Loucy (cell line): Measurements from ENCODE around the gene RAI1.

ENCODE experiments used
- H2AFZ ChIP-seq: fragments of 200-600 bp; sonication (generic); 2 replicates; pipeline ENCODE4 v1.6.0; 2016; ENCODE audit warnings: antibody characterized with exemption, mild to moderate bottlenecking, low read length, moderate library complexity
- H3F3A ChIP-seq: fragments of 200-600 bp; 2 replicates; pipeline ENCODE4 v1.6.0; 2016; ENCODE audit warnings: antibody characterized with exemption, low read depth, mild to moderate bottlenecking
- H3K27me3 ChIP-seq: fragments of 200-600 bp; sonication (generic); 2 replicates; pipeline ENCODE4 v1.6.1; 2014; ENCODE audit warnings: low read length, mild to moderate bottlenecking; ENCODE audit not compliant: insufficient read depth, poor library complexity, severe bottlenecking
- H3K36me3 ChIP-seq: fragments of 200-600 bp; sonication (generic); 2 replicates; pipeline ENCODE4 v1.6.1; 2016; ENCODE audit warnings: low read length; ENCODE audit not compliant: insufficient read depth
- H3K4me1 ChIP-seq: fragments of 200-600 bp; sonication (generic); 2 replicates; pipeline ENCODE4 v1.5.1; 2014; ENCODE audit warnings: low read length, mild to moderate bottlenecking; ENCODE audit not compliant: insufficient read depth, poor library complexity, severe bottlenecking
- H3K4me2 ChIP-seq: fragments of 200-600 bp; sonication (generic); 2 replicates; pipeline ENCODE4 v1.6.0; 2014; ENCODE audit warnings: antibody characterized with exemption, low read length, low read depth, mild to moderate bottlenecking; ENCODE audit not compliant: poor library complexity, severe bottlenecking
- H3K4me3 ChIP-seq: fragments of 200-600 bp; sonication (generic); 2 replicates; pipeline ENCODE4 v1.5.1; 2014; ENCODE audit warnings: low read length, mild to moderate bottlenecking, mixed read lengths; ENCODE audit not compliant: poor library complexity, severe bottlenecking
- H3K79me2 ChIP-seq: fragments of 200-600 bp; sonication (generic); 2 replicates; pipeline ENCODE4 v1.6.1; 2014; ENCODE audit warnings: low read length; ENCODE audit not compliant: insufficient read depth
- H3K9ac ChIP-seq: fragments of 200-600 bp; sonication (generic); 2 replicates; pipeline ENCODE4 v1.6.0; 2014; ENCODE audit warnings: mild to moderate bottlenecking, low read depth, low read length, moderate library complexity; ENCODE audit not compliant: poor library complexity, severe bottlenecking
- H3K9me2 ChIP-seq: fragments of 200-600 bp; sonication (generic); replicated peaks from 2 replicates; pipeline ENCODE4 v1.6.1; 2016; ENCODE audit warnings: low read depth, low read length, mixed read lengths
- H3K9me3 ChIP-seq: fragments of 200-600 bp; sonication (generic); 2 replicates; pipeline ENCODE4 v1.6.1; 2014; ENCODE audit warnings: mild to moderate bottlenecking, antibody characterized with exemption, low read length, low read depth; ENCODE audit not compliant: insufficient read depth
- H4K20me1 ChIP-seq: fragments of 200-600 bp; sonication (generic); 2 replicates; pipeline ENCODE4 v1.6.0; 2014; ENCODE audit warnings: antibody characterized with exemption, low read length, mild to moderate bottlenecking; ENCODE audit not compliant: insufficient read depth, poor library complexity, severe bottlenecking
- EZH2phosphoT487 ChIP-seq: fragments of 200-600 bp; IDR thresholded peaks from 2 replicates; pipeline ENCODE4 v1.6.1; 2018; ENCODE audit warnings: antibody characterized with exemption, mild to moderate bottlenecking, moderate library complexity, borderline replicate concordance
- TF ChIP-seq, protein P1 (sequence below): fragments of 200-600 bp; sonication (generic); conservative IDR thresholded peaks from 2 replicates; pipeline ENCODE4 v1.5.1; 2014; ENCODE audit warnings: mild to moderate bottlenecking, antibody characterized with exemption, low read length

The RAI1 gene

DNA sequence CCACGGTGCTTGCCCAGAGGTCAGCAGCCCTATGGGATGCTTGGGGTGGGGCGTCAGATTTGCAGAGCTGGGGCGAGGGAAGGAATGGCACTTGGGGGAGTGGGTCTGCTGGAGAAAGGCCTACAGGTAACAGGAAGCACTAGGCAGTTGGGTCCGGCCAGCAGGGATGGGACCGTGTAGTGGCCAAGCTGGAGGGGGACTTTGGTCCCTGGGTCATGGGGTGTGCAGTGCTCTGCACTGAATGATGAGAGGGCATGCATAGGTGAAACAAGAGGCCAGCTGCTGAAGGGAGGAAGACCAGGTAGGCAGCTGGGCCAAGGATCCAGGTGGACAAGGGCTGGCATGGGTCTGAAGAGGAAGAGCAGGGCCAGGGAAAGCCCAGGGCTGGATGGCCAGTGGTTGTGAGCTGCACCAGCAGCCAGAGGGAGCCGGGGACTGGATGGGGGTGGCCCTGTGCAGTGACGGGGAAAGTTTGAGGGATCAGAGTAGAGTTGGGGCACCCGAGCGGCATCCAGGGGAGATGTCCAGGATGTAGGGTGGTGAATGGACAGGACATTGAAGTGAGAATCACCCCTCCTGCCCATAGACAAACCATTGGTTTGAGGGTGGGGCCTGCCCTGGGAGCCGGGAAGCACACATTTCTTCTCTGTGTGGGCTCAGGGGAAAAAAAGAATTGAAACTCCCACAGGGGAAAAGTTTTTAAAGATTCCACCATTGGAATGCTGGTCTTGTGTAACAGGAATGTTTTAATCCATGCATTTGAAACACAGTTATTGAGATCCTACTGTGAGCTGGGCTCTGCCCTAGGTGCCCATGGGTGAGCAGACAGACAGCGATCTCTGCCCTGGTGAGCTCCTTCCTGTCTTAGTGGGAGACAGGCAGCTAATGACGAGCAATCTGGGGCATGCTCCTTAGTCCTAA, 25.1 kb downstream of the RAI1 start:
- no peak overlapping the region for H3K9ac ChIP-seq
- peaks cover 85% of the 10 kb centered on the region for H4K20me1 ChIP-seq
- peaks cover 32% of the 10 kb centered on the region for H3K36me3 ChIP-seq
- H3K79me2 ChIP-seq: peaks cover 100% of the 10 kb centered on the region
- H3K9me3 ChIP-seq: no peaks in the 10 kb centered on the region
- H3K27me3 ChIP-seq: no peaks in the 10 kb centered on the region
- no peak overlapping the region for H3K4me3 ChIP-seq
- TF ChIP-seq, protein P1, sequence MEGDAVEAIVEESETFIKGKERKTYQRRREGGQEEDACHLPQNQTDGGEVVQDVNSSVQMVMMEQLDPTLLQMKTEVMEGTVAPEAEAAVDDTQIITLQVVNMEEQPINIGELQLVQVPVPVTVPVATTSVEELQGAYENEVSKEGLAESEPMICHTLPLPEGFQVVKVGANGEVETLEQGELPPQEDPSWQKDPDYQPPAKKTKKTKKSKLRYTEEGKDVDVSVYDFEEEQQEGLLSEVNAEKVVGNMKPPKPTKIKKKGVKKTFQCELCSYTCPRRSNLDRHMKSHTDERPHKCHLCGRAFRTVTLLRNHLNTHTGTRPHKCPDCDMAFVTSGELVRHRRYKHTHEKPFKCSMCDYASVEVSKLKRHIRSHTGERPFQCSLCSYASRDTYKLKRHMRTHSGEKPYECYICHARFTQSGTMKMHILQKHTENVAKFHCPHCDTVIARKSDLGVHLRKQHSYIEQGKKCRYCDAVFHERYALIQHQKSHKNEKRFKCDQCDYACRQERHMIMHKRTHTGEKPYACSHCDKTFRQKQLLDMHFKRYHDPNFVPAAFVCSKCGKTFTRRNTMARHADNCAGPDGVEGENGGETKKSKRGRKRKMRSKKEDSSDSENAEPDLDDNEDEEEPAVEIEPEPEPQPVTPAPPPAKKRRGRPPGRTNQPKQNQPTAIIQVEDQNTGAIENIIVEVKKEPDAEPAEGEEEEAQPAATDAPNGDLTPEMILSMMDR: no peak
- no peak for TF ChIP-seq EZH2phosphoT487
- no peak overlapping the region for H2AFZ ChIP-seq
- H3F3A ChIP-seq: no peaks in the 10 kb centered on the region
- no peak overlapping the region for H3K4me2 ChIP-seq
- peaks cover 2% of the 10 kb centered on the region for H3K4me1 ChIP-seq
- no peaks in the 10 kb centered on the region for H3K9me2 ChIP-seq

DNA sequence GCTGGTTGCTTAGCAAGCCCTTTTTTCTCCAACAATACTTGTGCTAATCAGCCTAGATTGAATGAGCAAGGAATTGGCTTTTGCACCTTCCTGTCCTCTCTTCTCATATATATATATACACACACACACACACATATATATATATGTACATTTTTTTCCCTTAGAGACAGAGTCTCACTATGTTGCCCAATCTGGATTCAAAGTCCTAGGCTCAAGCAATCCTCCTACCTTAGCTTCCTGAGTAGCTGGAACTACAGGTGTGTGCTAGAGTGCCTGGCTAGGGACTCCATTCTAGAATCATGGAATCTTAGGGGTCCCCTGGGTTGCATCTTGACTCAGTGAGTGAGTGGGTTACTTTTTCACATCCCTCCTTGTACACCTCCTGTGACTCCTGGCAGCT, 27.0 kb downstream of the RAI1 start:
- Histone ChIP-seq H3K36me3 (peaks cover 27% of the 10 kb centered on the region), H3K4me1 (peaks cover 19% of the 10 kb centered on the region), H3K9ac (no peak overlapping the region), H3K4me2 (no peak overlapping the region), H4K20me1 (peaks cover 84% of the 10 kb centered on the region), H3K9me2 (no peaks in the 10 kb centered on the region), H3K79me2 (peaks cover 100% of the 10 kb centered on the region), H3F3A (no peaks in the 10 kb centered on the region), H3K27me3 (no peaks in the 10 kb centered on the region), H3K9me3 (no peaks in the 10 kb centered on the region), H3K4me3 (no peak overlapping the region), H2AFZ (no peak overlapping the region)
- TF ChIP-seq, protein P1: no peak
- no peak for TF ChIP-seq EZH2phosphoT487

DNA sequence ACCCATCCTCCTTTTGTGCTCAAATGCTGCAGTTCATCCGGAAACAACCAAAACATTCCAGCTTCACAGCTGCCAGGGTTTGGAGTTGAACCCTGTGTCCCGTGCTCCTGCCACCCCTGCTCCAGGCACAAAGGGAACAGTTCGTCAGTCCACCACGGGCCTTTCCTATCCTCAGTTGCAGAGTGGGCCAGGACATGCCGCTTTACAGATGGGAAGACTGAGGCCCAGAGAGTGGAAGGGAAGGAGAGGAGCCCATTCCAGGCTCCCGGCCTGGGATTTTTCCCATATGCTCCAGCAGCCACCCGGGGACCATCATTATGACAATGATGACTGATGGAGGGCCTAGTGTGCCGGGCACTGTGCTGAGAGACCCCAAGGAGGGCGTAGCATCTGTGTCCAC, 27.6 kb downstream of the RAI1 start:
- Histone ChIP-seq H3F3A (no peaks in the 10 kb centered on the region), H3K4me1 (peaks cover 19% of the 10 kb centered on the region), H4K20me1 (peaks cover 80% of the 10 kb centered on the region), H3K9me3 (no peaks in the 10 kb centered on the region), H2AFZ (no peak overlapping the region), H3K9me2 (no peaks in the 10 kb centered on the region), H3K36me3 (peaks cover 24% of the 10 kb centered on the region), H3K9ac (no peak overlapping the region), H3K4me2 (no peak overlapping the region), H3K79me2 (peaks cover 99% of the 10 kb centered on the region), H3K4me3 (no peak overlapping the region), H3K27me3 (no peaks in the 10 kb centered on the region)
- TF ChIP-seq, protein P1: no peak
- TF ChIP-seq EZH2phosphoT487: no peak
